ENCODE results near the gene ZP4. TPM values are rescaled to one million over a fixed set of nuclear protein-coding genes. Genes with fewer than 3 reads are reported as not detected.

Gene ZP4
- total RNA-seq, 1 experiment from 2014 or later, result not detected

DNA sequence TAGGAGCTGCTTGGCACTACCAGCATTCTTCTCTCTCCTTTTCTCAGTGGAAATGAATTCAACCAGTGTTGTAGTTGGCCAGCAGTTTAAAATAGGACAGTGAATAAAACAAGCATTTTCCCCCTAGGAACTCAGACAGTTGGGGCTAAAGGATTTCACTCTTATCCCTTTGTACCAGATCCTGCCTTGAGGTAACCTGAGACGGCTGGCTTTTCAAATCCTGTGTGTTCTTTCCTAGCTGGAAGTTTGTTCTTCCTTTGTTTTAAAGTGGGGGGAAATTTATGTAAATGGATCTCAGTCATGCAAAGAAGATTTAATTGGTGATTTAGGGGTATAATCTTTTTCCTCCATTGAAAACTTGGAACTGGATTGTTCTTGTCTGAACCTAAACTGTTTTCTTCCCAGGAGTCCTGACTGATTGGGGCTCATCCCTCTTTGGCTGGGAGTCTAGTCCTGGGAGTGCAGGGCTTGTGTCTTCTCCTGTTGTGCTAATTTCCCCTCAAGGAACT lies 23.3 kb downstream of the ZP4 start:
- Histone ChIP-seq H3K4me2 (ENCODE audit: low read length) (no peak overlapping the region), H3K27me3 (ENCODE audit: insufficient read depth, low read length) (no peaks in the 10 kb centered on the region), H3K9me2 (ENCODE audit: insufficient read depth) (no peaks in the 10 kb centered on the region), H3K4me1 (ENCODE audit: control insufficient read depth in 1 of 2, insufficient read depth in 2 of 2, low read length in 2 of 2) (no peaks in the 10 kb centered on the region), H3K36me3 (ENCODE audit: control insufficient read depth in 1 of 2, insufficient read depth in 2 of 2, low read length in 2 of 2) (no peaks in the 10 kb centered on the region), H3K9ac (ENCODE audit: low read length) (no peak overlapping the region), H3K79me2 (ENCODE audit: insufficient read depth, low read length) (no peaks in the 10 kb centered on the region), H3K4me3 (replicated peaks in 1 of 2; ENCODE audit: low read depth in 1 of 2, low read length in 2 of 2) (no peak overlapping the region), H3K27ac (ENCODE audit: low read depth, low read length) (no peak overlapping the region), H3K9me3 (ENCODE audit: control insufficient read depth in 1 of 2, insufficient read depth in 1 of 2, low read depth in 1 of 2, low read length in 2 of 2) (peaks cover 0 to 16% of the 10 kb centered on the region in 2 experiments; a peak in 1 of 4 replicates), H4K20me1 (ENCODE audit: insufficient read depth) (no peaks in the 10 kb centered on the region), H2AFZ (ENCODE audit: low read depth, low read length, poor library complexity, severe bottlenecking) (no peak overlapping the region)
- TF ChIP-seq ZNF274 (IDR thresholded peaks at IDR 0.05; ENCODE audit: low read depth, low read length) (no peak), ZBTB33 (IDR thresholded peaks at IDR 0.05; ENCODE audit: extremely low read depth, insufficient replicate concordance, low read length) (no peak), RAD21 (IDR thresholded peaks at IDR 0.05; ENCODE audit: low read depth) (no peak), SIN3A (IDR thresholded peaks at IDR 0.05; ENCODE audit: low read depth) (no peak), EGR1 (IDR thresholded peaks at IDR 0.05; ENCODE audit: low read depth) (no peak), SP1 (IDR thresholded peaks at IDR 0.05; ENCODE audit: low read depth) (no peak), POLR2A (IDR thresholded peaks at IDR 0.05; ENCODE audit: borderline replicate concordance, extremely low read depth, insufficient read depth, insufficient read length) (no peak), REST (IDR thresholded peaks at IDR 0.05; ENCODE audit: low read depth) (no peak), SRF (IDR thresholded peaks at IDR 0.05; ENCODE audit: low read depth) (no peak), POLR2AphosphoS5 (IDR thresholded peaks at IDR 0.05; ENCODE audit: low read depth, low read length) (no peak), ELF1 (IDR thresholded peaks at IDR 0.05; ENCODE audit: borderline replicate concordance, low read depth) (no peak), FOSL1 (IDR thresholded peaks at IDR 0.05; ENCODE audit: low read depth) (no peak), JUND (IDR thresholded peaks at IDR 0.05) (no peak)
- TF ChIP-seq, protein P1, sequence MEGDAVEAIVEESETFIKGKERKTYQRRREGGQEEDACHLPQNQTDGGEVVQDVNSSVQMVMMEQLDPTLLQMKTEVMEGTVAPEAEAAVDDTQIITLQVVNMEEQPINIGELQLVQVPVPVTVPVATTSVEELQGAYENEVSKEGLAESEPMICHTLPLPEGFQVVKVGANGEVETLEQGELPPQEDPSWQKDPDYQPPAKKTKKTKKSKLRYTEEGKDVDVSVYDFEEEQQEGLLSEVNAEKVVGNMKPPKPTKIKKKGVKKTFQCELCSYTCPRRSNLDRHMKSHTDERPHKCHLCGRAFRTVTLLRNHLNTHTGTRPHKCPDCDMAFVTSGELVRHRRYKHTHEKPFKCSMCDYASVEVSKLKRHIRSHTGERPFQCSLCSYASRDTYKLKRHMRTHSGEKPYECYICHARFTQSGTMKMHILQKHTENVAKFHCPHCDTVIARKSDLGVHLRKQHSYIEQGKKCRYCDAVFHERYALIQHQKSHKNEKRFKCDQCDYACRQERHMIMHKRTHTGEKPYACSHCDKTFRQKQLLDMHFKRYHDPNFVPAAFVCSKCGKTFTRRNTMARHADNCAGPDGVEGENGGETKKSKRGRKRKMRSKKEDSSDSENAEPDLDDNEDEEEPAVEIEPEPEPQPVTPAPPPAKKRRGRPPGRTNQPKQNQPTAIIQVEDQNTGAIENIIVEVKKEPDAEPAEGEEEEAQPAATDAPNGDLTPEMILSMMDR (IDR thresholded peaks at IDR 0.05 in 2 of 3, conservative IDR thresholded peaks at IDR 0.05 in 1 of 3; ENCODE audit: borderline replicate concordance in 1 of 3, insufficient read depth in 1 of 3, low read depth in 2 of 3, low read length in 2 of 3), result no peak
- ChIA-PET RAD21 (ENCODE audit: low non-redundant PET in 1 of 2, low total read pairs in 2 of 2, uncharacterized antibody in 2 of 2, unreplicated experiment in 2 of 2) (no interaction called here), POLR2A (no interaction called here), CTCF (no interaction called here)
- BruUV-seq (replicated peaks), result no TSS peak
- no peak for DNase-seq (ENCODE audit: low read depth, low spot score)
- ATAC-seq, result no peak
- intact Hi-C loops (cut with micrococcal nuclease), result no loop called here

Measured in HCT116 (cell line).